ENCODE results near the gene C1QTNF8.

Gene C1QTNF8

GRCh38 chr16:1045993-1046911, 49.8 kb downstream of the C1QTNF8 start:
- no peak overlapping the region for H3K4me3 ChIP-seq (ENCODE audit: low read depth, low read length)
- TF ChIP-seq, protein P1, sequence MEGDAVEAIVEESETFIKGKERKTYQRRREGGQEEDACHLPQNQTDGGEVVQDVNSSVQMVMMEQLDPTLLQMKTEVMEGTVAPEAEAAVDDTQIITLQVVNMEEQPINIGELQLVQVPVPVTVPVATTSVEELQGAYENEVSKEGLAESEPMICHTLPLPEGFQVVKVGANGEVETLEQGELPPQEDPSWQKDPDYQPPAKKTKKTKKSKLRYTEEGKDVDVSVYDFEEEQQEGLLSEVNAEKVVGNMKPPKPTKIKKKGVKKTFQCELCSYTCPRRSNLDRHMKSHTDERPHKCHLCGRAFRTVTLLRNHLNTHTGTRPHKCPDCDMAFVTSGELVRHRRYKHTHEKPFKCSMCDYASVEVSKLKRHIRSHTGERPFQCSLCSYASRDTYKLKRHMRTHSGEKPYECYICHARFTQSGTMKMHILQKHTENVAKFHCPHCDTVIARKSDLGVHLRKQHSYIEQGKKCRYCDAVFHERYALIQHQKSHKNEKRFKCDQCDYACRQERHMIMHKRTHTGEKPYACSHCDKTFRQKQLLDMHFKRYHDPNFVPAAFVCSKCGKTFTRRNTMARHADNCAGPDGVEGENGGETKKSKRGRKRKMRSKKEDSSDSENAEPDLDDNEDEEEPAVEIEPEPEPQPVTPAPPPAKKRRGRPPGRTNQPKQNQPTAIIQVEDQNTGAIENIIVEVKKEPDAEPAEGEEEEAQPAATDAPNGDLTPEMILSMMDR (IDR thresholded peaks at IDR 0.05; ENCODE audit: low read depth, low read length, missing control alignments): no peak
- no peak for DNase-seq (ENCODE audit: low read depth)

- DNase-seq (ENCODE audit: low read depth): no peak
- no peak overlapping the region for H3K4me3 ChIP-seq (ENCODE audit: low read depth, low read length)
- TF ChIP-seq, protein P1 (IDR thresholded peaks at IDR 0.05; ENCODE audit: low read depth, low read length, missing control alignments): no peak
Measured at GRCh38 chr16:1045310-1045992, 50.6 kb downstream of the C1QTNF8 start.

DNA sequence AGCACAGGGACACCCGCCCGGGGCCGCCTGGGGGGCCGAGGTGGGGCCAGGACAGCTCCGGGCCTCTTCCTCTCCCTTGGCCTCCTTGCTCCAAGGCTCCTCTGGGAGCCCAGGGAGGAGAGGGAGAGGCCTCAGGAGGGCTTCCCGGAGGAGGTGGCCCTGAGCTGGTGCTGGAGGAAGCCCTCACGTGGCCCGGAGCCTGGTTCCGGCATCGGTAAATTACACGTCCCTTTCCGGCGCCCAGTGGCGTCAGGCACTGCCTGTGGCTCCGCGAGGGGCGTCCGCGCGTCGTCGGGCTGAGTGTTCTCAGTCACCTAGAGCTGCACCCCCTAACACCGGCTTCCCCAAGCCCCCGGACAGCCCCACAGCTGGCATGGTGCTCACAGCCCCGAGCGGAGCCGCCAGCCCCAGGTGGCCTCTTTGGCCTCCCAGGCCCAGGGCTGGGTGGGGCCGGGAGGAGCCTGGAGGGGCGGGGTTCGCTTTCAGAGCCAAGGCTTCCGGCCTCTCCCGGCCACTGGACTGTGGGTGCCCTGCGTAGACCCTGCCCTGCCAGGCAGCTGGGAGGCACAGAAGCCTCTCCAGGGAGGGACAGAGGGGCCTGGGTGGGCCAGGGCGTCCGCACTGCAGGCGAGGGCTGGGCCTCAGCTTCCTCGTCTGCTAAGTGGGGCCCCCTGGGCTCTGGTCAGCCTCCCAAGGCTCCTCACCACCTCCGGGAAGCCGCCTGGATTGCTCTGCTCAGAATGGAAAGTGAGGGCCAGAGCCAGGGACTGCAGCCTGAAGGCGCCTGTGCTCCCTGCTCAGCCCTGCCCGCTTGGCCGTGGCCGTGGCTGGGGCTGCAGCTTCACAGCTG, 51.4 kb downstream of the C1QTNF8 start:
- DNase-seq (ENCODE audit: low read depth): no peak
- H3K4me3 ChIP-seq (ENCODE audit: low read depth, low read length): no peak overlapping the region
- TF ChIP-seq, protein P1 (IDR thresholded peaks at IDR 0.05; ENCODE audit: low read depth, low read length, missing control alignments): no peak

- H3K4me3 ChIP-seq (ENCODE audit: low read depth, low read length): no peak overlapping the region
- DNase-seq (ENCODE audit: low read depth): no peak
- TF ChIP-seq, protein P1 (IDR thresholded peaks at IDR 0.05; ENCODE audit: low read depth, low read length, missing control alignments): no peak
Measured at GRCh38 chr16:1043881-1044451, 52.1 kb downstream of the C1QTNF8 start.

DNA sequence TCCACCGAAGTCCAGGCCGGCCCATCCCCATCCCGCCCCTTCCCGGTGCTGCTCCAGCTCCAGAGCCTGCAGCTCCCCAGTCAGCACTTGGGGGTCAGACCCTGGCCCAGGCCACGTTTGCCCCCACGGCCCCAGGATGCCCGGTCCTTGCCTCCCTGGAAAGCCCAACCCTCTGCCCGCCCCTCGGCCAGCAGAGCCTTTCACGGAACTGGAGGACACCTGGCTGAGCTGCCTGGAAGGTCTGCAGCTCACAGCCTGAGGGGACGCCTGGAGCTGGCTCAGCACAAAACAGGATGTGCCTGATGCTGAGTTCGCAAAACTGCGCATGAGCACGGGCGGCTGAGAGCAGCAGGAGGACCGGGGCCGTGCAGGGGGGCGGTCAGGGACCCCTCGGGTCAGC, 53.2 kb downstream of the C1QTNF8 start:
- TF ChIP-seq, protein P1 (IDR thresholded peaks at IDR 0.05; ENCODE audit: low read depth, low read length, missing control alignments): no peak
- DNase-seq (ENCODE audit: low read depth): no peak
- no peak overlapping the region for H3K4me3 ChIP-seq (ENCODE audit: low read depth, low read length)

DNA sequence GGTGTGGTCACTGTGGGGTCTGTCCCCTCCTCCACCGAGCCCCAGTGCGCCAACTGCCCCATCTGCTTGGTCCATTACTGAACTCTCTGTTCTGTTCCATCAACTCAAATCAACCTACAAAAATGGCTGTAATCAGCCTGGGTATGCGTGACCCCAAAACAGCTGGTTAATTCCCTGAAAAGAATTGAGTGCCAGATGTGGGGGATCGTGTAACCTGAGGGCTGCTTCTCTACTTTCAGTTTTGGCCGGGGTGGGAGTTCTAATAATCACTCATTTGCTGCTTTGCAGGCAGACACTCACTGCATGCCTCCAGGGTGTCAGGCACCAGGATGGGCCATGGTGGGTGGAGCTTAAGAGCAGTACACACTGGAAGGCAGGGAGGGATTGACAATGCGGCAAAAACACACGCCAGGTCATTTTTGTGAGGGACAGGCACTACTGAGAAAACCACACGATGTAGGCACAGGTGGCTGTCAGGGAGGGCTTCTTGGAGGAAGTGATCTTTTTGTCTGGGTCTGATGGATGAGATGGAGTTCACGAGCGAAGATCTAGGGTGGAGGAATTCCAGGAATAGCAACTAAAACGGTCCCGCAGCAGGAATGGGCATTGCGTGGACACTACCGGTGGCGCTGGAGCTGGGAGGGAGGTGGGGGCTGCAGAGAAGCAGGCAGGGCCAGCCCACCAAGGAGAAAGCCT, 53.8 kb downstream of the C1QTNF8 start:
- no peak for DNase-seq (ENCODE audit: low read depth)
- no peak overlapping the region for H3K4me3 ChIP-seq (ENCODE audit: low read depth, low read length)
- TF ChIP-seq, protein P1 (IDR thresholded peaks at IDR 0.05; ENCODE audit: low read depth, low read length, missing control alignments): no peak

Measured in GM12864 (cell line).